ENCODE results near the gene HDHD2. TPM values are rescaled to one million over a fixed set of nuclear protein-coding genes. Genes with fewer than 3 reads are reported as not detected.
A peak's percentile ranks its signal among the peaks of the same experiment; 100 is the strongest.

Gene HDHD2
- total and polyA plus RNA-seq, 2 of the 13 experiments (the other 11 are each of a cell fraction or from before 2014, with no cell fraction given) = 10.2 to 34.7 TPM

DNA sequence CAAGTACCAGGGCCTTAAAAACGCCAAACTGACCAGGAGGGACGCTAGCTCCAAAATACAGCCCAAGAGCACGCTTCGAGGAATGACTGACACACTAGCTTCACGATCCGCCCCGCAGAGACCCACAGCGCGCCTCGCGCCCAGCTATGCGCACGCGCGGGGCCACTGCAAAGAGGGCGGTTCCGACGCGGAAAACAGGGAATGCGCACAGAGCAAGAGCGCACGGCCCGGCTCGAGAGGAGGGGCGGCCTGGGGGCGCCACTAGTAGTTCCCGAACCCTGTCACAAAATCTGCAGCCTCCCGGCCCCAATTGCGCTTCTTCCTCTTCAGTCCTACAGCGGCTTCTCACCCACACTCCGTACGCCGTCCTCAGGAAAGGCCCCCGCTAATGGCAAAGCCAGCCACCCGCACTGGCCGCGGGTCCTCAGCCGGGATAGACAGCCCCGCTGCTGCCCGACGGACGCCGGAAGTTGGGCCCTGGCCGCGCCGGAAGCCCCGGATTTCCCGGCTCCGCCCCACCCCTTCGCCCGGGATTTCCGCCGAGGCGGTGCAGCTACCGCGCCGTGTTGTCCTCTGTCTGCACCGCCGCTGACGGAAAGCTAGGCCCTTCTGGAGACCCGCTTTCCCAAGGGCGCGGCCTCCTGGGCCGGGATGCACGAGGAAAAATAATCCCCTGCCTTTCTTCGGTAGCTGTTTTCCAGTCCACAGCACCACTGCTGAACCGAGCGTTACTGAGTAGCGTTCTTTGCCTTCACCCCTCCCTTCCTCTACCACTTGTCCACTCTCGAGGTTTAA lies at the start of gene HDHD2 (continued):
- TF ChIP-seq HNRNPUL1 (IDR thresholded peaks at IDR 0.05; ENCODE audit: low read depth, low read length) = no peak
- no peak for TF ChIP-seq GATA4 (IDR thresholded peaks at IDR 0.05; ENCODE audit: borderline replicate concordance, low read depth)
- TF ChIP-seq PHF20 (CRISPR knock-in tag; IDR thresholded peaks at IDR 0.05) = peak; percentile 90
- peak; percentile 85 for TF ChIP-seq YEATS2 (CRISPR knock-in tag; IDR thresholded peaks at IDR 0.05; ENCODE audit: borderline replicate concordance)
- 0 out of 2 replicates have a peak, but pooled peaks have one; percentile 14 for TF ChIP-seq ZNF468 (CRISPR knock-in tag; IDR thresholded peaks at IDR 0.05)
- TF ChIP-seq, protein P1, sequence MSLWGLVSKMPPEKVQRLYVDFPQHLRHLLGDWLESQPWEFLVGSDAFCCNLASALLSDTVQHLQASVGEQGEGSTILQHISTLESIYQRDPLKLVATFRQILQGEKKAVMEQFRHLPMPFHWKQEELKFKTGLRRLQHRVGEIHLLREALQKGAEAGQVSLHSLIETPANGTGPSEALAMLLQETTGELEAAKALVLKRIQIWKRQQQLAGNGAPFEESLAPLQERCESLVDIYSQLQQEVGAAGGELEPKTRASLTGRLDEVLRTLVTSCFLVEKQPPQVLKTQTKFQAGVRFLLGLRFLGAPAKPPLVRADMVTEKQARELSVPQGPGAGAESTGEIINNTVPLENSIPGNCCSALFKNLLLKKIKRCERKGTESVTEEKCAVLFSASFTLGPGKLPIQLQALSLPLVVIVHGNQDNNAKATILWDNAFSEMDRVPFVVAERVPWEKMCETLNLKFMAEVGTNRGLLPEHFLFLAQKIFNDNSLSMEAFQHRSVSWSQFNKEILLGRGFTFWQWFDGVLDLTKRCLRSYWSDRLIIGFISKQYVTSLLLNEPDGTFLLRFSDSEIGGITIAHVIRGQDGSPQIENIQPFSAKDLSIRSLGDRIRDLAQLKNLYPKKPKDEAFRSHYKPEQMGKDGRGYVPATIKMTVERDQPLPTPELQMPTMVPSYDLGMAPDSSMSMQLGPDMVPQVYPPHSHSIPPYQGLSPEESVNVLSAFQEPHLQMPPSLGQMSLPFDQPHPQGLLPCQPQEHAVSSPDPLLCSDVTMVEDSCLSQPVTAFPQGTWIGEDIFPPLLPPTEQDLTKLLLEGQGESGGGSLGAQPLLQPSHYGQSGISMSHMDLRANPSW (CRISPR knock-in tag; IDR thresholded peaks at IDR 0.05; ENCODE audit: borderline replicate concordance) = 0 out of 2 replicates have a peak, but pooled peaks have one; percentile 57
- peak; percentile 64; the same call in 1 of the 2 replicates for TF ChIP-seq NRL (CRISPR knock-in tag; IDR thresholded peaks at IDR 0.05; ENCODE audit: borderline replicate concordance)
- 0 out of 2 replicates have a peak, but pooled peaks have one; percentile 52 for TF ChIP-seq ZNF337 (CRISPR knock-in tag; IDR thresholded peaks at IDR 0.05; ENCODE audit: borderline replicate concordance, low read depth)
- peak; percentile 42; the same call in 1 of the 2 replicates for TF ChIP-seq IRX3 (CRISPR knock-in tag; IDR thresholded peaks at IDR 0.05; ENCODE audit: borderline replicate concordance, low read depth)
- TF ChIP-seq ZNF619 (CRISPR knock-in tag; IDR thresholded peaks at IDR 0.05) = peak; percentile 85
- TF ChIP-seq ZNF451 (CRISPR knock-in tag; IDR thresholded peaks at IDR 0.05) = peak; percentile 85
- TF ChIP-seq ZMAT3 (CRISPR knock-in tag; conservative IDR thresholded peaks at IDR 0.05) = peak; percentile 58; the same call in 1 of the 2 replicates
- peak; percentile 39 for TF ChIP-seq HNRNPK (IDR thresholded peaks at IDR 0.05; ENCODE audit: low read depth, low read length, poor library complexity, severe bottlenecking)
- TF ChIP-seq ZNF644 (CRISPR knock-in tag; IDR thresholded peaks at IDR 0.05; ENCODE audit: low read depth) = no peak
- TF ChIP-seq ZNF589 (CRISPR knock-in tag; conservative IDR thresholded peaks at IDR 0.05) = peak; percentile 60; the same call in 1 of the 2 replicates
- no peak for TF ChIP-seq ZNF17 (CRISPR knock-in tag; IDR thresholded peaks at IDR 0.05)
- TF ChIP-seq, protein P2, sequence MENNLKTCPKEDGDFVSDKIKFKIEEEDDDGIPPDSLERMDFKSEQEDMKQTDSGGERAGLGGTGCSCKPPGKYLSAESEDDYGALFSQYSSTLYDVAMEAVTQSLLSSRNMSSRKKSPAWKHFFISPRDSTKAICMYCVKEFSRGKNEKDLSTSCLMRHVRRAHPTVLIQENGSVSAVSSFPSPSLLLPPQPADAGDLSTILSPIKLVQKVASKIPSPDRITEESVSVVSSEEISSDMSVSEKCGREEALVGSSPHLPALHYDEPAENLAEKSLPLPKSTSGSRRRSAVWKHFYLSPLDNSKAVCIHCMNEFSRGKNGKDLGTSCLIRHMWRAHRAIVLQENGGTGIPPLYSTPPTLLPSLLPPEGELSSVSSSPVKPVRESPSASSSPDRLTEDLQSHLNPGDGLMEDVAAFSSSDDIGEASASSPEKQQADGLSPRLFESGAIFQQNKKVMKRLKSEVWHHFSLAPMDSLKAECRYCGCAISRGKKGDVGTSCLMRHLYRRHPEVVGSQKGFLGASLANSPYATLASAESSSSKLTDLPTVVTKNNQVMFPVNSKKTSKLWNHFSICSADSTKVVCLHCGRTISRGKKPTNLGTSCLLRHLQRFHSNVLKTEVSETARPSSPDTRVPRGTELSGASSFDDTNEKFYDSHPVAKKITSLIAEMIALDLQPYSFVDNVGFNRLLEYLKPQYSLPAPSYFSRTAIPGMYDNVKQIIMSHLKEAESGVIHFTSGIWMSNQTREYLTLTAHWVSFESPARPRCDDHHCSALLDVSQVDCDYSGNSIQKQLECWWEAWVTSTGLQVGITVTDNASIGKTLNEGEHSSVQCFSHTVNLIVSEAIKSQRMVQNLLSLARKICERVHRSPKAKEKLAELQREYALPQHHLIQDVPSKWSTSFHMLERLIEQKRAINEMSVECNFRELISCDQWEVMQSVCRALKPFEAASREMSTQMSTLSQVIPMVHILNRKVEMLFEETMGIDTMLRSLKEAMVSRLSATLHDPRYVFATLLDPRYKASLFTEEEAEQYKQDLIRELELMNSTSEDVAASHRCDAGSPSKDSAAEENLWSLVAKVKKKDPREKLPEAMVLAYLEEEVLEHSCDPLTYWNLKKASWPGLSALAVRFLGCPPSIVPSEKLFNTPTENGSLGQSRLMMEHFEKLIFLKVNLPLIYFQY (CRISPR knock-in tag; IDR thresholded peaks at IDR 0.05; ENCODE audit: borderline replicate concordance) = no peak
- TF ChIP-seq KMT2B (CRISPR knock-in tag; IDR thresholded peaks at IDR 0.05) = peak; percentile 89; the same call in 1 of the 2 replicates
- no peak for TF ChIP-seq MATR3 (CRISPR knock-in tag; IDR thresholded peaks at IDR 0.05)
- TF ChIP-seq, protein P3, sequence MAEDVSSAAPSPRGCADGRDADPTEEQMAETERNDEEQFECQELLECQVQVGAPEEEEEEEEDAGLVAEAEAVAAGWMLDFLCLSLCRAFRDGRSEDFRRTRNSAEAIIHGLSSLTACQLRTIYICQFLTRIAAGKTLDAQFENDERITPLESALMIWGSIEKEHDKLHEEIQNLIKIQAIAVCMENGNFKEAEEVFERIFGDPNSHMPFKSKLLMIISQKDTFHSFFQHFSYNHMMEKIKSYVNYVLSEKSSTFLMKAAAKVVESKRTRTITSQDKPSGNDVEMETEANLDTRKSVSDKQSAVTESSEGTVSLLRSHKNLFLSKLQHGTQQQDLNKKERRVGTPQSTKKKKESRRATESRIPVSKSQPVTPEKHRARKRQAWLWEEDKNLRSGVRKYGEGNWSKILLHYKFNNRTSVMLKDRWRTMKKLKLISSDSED (CRISPR knock-in tag; IDR thresholded peaks at IDR 0.05) = 0 out of 2 replicates have a peak, but pooled peaks have one; percentile 22
